Left renal pelvis (tissue), 4 donors: ENCODE data around the gene MIEN1. TPM values are rescaled to one million over a fixed set of nuclear protein-coding genes. Genes with fewer than 3 reads are reported as not detected.
"Not testable (repeated sequence)": the region's sequence is repeated elsewhere in the genome, so short reads cannot be mapped to it uniquely, and the experiment has no call there.

Source experiments
- DNase-seq, 4 donors: peaks; one replicate each; pipeline ENCODE4 v3.0.0-alpha.2; 2013; ENCODE audit warnings: low read depth in 4 of 4, low spot score in 3 of 4
- polyA plus RNA-seq, 4 donors: library from polyadenylated mRNA; unstranded; fragments of 120-200 nt; gene quantifications; one replicate each; pipeline ENCODE4 v1.2.1, GENCODE V29; 2013; ENCODE audit not compliant: insufficient read length in 4 of 4

Gene MIEN1
- polyA plus RNA-seq, 4 donors = 19.6 to 37.8 (median 34.2) TPM

DNA sequence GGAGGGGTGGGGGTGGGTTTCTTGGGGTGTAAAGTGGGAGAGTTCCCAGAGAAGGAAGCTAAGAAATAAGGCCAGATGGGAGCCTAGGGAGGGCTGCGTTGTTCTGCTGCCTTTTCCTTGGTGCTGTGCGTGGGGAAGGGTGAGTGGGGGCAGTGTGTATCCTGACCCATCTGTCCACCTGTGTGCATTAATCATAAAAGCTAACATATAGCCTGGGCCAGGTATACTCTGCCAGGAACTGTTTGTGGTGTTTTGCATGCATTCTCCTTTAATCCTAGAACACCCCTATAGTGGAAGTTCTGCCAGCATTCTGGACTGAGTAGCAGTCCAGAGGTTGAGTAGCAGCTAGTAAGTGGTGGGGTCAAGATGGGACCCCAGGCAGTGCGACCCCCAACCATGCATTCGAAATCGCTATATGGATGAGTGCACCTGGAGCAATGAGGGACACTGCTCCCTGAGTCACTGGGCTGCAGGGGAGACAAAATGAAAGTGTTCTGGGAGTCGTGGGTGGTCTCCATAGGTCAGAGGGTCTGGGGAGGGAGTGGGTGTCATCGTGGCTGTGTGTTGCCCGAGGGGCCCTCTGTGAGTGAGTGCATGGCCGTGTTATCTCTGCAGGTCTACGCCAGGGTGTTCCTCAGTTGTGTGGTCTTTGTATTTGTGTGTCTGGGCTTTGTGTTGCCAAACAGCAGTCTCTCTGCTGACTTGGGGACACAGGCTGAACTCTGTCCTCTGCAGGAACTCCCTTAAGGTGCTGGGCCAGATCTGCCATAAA is 29.1 kb downstream of the MIEN1 start:
- DNase-seq = no peak

DNA sequence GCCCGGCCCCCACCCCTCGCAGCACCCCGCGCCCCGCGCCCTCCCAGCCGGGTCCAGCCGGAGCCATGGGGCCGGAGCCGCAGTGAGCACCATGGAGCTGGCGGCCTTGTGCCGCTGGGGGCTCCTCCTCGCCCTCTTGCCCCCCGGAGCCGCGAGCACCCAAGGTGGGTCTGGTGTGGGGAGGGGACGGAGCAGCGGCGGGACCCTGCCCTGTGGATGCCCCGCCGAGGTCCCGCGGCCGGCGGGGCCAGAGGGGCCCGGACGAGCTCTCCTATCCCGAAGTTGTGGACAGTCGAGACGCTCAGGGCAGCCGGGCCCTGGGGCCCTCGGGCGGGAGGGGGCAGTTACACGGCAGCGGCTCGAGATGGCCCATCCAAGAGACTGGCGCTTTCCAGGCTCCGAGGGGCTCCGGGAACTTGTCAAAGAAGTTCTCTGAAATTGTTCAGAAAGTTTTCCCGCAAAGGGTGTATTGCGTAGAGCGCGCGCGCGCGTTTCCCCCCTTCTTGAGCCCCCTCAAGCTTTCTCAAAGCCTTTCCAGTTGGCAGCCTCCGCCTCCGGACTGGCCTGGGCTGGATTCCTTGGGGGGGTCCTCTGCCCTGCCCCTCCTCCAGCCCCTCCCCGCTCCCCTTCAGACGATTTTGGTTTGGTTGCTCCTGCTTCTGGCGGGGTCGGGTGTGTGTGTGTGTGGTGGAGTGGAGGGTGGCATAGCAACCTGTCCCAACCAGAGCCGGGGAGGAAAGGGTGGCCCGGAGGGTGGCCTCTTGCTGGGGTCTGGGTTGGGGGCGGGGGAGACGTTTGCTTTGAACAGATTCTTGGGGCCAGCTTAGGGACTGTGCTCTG is 30.0 kb downstream of the MIEN1 start:
- DNase-seq = no peak

DNA sequence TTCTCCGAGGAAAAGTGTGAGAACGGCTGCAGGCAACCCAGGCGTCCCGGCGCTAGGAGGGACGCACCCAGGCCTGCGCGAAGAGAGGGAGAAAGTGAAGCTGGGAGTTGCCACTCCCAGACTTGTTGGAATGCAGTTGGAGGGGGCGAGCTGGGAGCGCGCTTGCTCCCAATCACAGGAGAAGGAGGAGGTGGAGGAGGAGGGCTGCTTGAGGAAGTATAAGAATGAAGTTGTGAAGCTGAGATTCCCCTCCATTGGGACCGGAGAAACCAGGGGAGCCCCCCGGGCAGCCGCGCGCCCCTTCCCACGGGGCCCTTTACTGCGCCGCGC is 30.5 kb downstream of the MIEN1 start, which contains the start of gene ERBB2:
TSS of gene ERBB2 (plus strand) at position 247 of the 330 bp plus-strand sequence. CDS start 175 bp downstream, outside the sequence.
- peak in 1 of 4 donors; percentile 70 for DNase-seq

DNA sequence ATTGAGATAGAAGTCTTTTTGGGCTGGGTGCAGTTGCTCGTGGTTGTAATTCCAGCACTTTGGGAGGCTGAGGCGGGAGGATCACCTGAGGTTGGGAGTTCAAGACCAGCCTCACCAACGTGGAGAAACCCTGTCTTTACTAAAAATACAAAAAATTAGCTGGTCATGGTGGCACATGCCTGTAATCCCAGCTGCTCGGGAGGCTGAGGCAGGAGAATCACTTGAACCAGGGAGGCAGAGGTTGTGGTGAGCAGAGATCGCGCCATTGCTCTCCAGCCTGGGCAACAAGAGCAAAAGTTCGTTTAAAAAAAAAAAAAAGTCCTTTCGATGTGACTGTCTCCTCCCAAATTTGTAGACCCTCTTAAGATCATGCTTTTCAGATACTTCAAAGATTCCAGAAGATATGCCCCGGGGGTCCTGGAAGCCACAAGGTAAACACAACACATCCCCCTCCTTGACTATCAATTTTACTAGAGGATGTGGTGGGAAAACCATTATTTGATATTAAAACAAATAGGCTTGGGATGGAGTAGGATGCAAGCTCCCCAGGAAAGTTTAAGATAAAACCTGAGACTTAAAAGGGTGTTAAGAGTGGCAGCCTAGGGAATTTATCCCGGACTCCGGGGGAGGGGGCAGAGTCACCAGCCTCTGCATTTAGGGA is 31.0 kb downstream of the MIEN1 start:
- not testable (repeated sequence) for DNase-seq

DNA sequence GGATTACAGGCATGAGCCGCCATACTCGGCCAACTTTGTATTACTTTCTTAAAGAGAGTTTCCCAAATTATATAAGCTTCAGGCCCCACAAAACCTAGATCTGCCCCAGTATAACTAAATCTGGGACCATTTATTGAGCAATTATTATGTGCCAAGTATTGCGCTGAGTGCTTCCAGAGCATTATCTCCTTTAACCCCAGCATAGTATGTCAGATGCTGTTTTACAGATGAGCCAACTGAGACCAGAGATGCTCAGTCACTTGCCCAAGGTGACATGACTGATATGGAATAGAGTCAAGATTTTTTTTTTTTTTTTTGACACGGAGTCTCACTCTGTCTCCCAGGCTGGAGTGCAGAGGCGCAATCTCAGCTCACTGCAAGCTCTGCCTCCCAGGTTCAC is 32.4 kb downstream of the MIEN1 start:
- no peak for DNase-seq

DNA sequence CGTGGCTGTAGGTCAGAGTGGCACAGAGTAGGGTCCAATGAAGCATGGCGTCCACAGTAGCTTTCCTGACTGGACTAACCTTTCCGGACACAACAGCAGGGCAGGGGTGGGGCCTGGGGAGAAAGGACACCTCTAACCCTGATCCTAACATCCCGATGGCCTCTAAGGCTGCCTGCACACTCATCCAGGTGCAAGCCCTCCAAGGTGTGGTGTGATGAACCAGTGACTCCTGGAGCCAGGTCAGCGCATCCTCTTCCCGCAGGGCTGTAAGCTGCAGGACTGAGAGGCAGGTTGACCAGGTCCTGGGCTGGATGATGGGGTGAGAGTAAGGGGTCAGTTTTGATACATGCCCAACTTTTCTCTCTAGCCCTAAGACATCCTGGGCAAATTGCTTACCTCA is 33.6 kb downstream of the MIEN1 start:
- DNase-seq = no peak

DNA sequence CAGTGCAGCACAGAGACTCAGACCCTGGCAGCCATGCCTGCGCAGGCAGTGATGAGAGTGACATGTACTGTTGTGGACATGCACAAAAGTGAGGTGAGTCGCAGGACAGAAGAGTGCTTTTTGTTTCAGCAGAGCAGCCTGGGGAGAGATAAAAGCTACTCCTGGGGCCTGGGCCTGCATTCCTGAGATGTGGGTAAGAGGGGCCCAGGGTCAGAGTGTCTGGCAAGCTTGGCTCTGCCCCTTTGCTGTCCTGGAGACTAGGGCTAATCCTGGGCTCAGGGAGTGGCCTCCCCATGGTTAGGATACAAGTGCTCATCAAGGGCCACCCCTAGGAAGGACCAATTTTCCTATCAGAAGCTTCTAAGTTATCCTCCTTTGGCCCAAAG is 35.2 kb downstream of the MIEN1 start:
- no peak for DNase-seq

DNA sequence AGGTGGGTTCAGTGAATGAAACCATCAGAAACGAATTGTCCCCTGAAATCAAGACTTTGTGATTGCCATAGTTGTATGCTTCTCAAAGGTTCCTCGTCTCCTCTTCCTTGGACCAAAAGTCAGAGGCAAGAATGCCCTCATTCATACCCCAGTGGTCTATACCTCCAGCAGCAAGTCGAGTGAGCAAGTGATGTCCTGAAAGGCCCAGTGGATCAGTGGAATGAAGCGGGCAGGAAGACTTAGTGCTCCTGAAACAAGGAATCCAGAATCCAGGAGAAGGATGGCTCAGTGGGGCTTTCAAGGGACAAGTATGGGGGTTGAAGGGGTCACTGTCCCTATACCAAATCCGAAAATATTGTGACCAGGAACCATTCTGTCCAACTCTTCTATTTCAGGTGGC is 35.7 kb downstream of the MIEN1 start:
- DNase-seq = no peak

DNA sequence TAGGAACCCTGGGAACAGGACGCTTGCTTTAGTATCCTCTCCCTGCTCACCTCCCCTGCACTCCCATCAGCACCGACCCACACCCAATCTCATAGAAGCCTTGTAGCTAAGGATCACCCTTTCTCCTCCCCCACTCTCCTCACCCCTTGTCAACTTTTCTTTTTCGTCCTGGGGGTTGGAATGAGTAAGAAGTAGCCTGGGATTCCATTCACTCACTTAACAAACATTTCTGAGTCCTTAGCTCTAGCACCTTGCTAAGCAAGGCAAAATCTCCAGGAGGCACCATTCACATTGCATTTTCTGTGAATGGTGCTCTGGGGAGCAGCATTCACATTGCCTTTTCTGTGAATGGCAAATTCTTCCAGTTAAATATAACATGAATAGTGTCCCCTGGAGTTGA is 41.4 kb downstream of the MIEN1 start:
- DNase-seq = no peak

DNA sequence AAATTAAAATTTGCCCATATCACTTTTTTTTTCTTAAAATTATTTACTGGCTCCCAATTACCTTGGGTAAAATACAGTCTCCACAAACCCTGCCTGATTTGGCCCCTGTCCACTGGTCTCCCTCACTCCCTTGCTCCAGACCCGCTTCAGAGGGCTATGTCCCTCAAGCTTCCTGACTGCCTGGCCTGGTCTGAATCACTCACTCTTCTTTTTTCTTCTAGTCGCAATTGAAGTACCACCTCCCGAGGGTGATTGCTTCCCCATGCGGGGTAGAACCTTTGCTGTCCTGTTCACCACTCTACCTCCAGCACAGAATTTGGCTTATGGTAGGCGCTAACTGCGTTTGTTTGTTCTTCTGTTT is 41.9 kb downstream of the MIEN1 start:
- no peak for DNase-seq

DNA sequence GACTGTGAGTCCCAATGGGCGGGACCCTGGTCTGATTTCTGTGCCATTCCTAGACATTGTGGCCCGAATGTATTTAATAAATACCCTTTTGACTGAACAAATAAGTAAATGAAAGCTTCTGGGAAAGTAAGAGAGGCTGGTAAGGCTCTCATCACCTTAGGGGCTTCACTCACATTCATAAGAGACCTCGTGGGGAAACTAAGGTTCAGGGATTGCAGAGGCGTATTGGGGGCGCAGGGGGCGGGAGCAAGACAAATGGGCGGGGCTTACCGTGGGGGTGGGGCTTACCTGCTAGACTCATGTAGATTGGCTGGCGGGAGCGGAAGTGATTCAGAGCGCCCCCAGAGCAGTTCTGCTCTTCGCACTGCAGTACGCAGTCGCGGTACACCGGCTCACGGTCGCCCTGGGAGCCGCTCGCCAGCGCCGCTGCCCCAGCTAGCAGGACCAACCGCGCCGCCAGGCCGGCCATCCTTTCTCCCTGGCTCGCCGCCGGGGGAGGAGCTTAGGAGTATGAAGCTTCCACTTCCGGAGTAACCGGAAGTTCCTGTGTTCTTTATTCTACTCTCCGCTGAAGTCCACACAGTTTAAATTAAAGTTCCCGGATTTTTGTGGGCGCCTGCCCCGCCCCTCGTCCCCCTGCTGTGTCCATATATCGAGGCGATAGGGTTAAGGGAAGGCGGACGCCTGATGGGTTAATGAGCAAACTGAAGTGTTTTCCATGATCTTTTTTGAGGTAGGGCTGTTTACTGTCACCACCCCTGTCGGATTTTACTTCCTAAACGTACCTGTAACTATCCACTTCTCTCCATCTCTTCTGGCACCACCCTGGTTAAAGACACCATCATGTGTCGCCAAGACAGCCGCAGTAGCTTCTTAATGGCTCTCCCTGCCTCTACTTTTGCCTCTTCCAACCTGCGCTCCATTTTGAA is 42.5 kb downstream of the MIEN1 start, which contains the start of gene PGAP3:
TSS of gene PGAP3 (minus strand) at position 512 of the 929 bp plus-strand sequence. CDS start at position 469, 43 bp downstream.
- DNase-seq = peak in 2 of 4 donors; percentile 78 to 79

DNA sequence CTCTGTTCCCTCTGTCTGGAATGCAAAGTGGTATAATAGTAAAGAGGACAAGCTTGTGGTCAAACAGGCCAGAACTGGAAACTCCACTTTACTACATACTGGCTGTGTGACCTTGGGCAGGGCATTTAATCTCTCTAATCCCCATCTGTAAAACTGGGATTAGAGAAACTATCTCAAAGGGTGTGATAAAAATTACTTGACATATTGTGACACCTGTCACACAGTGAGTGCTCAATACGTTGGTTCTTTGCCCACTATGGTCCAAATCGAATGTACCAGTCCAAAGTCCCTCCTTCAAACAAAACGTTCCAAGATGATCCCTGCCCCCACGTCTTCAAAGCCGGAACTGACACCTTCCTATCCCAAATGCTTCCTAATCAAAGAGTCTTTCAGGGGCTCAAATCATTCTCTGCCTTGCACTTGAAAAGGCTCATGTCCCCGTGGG is 43.2 kb downstream of the MIEN1 start:
- no peak for DNase-seq

DNA sequence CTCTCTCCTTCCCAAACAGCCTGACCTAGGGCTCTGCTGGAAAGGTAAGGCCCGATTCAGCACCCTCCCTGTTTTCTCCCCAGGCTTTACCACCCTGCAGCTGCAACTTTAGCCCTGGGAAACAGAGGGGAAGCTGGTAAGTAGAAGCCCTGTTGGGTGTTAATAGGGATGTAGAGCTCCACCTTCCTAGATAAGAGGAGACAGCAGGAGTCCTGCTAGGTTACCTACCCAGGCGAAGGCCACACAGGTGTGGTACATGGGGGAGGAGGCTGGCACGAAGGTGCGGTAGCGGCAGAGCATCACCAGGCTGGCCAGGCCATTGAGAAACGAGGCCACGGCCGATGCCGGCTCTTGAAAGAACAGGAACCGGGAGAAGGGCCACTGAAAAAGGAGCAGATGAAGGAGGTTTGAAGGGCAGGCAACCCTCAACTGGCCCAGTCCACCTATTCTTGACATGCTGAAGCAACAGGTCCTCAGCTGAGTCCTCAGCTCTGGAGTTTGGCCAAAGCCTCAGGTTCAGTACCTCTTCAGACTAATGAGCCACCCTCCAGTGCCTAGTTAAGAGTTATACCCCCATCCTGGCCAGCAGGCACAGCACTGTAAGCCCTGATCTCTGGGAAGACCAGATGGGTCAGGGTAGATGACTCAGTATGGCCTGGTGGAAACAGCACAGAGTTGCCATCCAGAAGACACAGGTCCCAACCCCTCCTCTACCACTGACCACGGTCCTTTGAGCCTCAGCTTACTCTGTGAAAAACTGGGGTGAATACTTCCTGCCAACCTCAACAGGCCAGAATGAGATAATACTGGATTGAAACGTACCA is 45.8 kb downstream of the MIEN1 start:
- no peak for DNase-seq

DNA sequence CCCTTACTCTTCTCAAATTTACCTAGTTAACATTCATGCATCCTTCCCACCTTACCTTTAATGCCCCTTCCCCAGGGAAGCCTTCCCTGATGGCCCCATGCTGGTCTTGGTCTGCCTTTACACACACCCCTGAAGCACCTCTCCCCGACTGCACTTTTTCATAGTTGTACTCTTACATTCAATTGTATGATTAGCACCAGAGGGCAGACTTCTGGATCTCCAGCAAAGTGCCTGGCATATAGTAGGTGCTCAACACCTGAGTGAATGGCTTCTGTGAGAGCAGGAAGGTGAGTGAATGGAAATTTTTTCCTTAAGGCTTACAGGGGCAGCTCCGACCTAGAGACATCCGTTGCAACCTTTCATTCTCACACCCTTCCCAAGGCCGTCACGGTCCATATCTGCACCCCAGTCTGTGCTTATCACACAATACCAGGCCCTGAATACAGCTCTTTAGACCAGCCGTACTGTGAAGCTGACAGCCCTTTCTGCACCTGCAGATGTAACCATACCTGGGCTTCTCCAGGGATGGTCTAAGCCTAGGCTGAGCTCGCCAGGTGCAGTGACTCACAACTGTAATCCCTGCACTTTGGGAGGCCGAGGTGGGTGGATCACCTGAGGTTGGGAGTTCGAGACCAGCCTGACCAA is 46.9 kb downstream of the MIEN1 start:
- no peak for DNase-seq

DNA sequence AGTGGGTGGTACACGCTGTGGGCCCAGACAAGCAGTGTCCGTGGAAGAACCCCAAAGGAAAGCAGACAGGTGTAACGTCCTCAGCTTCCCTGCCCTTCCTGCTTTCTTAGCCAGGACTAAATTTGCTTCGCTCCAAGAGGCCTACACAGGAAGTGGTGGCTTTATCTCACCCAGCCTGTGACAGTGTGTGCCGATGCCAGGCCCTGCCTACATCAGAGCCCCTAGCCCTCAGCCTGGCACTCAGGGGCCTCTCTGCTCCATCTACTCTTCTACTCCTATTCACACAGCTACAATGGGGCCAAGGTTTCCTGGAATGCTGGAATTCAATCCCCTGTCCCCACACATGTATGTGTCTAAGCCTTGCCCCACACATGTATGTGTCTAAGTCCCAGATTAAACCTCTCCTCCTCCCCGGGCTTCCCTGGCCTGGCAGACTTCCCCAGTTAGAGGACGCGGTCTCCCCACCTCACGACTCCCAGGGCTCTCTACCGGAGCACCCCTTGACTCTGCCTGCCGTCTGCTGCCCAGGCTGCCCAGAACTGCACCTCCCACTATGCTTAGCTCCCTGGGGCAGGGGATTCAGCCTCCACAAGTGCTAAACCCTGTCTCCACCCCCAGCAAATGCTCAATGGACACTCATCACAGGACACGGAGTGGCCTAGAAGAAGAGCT is 50.7 kb downstream of the MIEN1 start:
- no peak for DNase-seq
